Liver (tissue), 9 donors: ENCODE measurements around the gene GNAT2. TPM values are rescaled to one million over a fixed set of nuclear protein-coding genes. Genes with fewer than 3 reads are reported as not detected.

Experiments used
- DNase-seq: peaks from one replicate; pipeline ENCODE4 v3.0.0-alpha.2; 2017; ENCODE audit warnings: low spot score
- H3K27ac ChIP-seq, 2 donors: one replicate each; pipeline ENCODE4 v1.7.0; 2013; ENCODE audit warnings: inconsistent platforms in 2 of 2, low read length in 2 of 2, control low read depth in 1 of 2, low read depth in 1 of 2, mild to moderate bottlenecking in 1 of 2
- H3K27me3 ChIP-seq, 4 donors: one replicate each; pipeline versions ENCODE4 v1.6.1 to v1.7.0; 2013; ENCODE audit warnings: low read length in 3 of 4, inconsistent platforms in 1 of 4, mild to moderate bottlenecking in 1 of 4, moderate library complexity in 1 of 4; ENCODE audit not compliant: control insufficient read depth in 4 of 4, insufficient read depth in 4 of 4
- H3K36me3 ChIP-seq, 4 donors: one replicate each; pipeline versions ENCODE4 v1.6.1 to v1.7.0; 2013; ENCODE audit warnings: low read length in 3 of 4, mild to moderate bottlenecking in 3 of 4, low read depth in 1 of 4, moderate library complexity in 1 of 4; ENCODE audit not compliant: control insufficient read depth in 4 of 4, insufficient read depth in 3 of 4
- H3K4me1 ChIP-seq, 4 donors: one replicate each; pipeline versions ENCODE4 v1.6.1 to v1.7.0; 2013; ENCODE audit warnings: low read length in 3 of 4, mild to moderate bottlenecking in 3 of 4, moderate library complexity in 1 of 4; ENCODE audit not compliant: control insufficient read depth in 4 of 4, insufficient read depth in 4 of 4
- H3K4me3 ChIP-seq, 3 donors: one replicate each; pipeline versions ENCODE4 v1.6.1 to v1.7.0; 2013; ENCODE audit warnings: low read length in 3 of 3, control low read depth in 1 of 3, low read depth in 1 of 3, mild to moderate bottlenecking in 1 of 3
- H3K9ac ChIP-seq, 2 donors: one replicate each; pipeline ENCODE4 v1.7.0; 2013; ENCODE audit warnings: low read length in 2 of 2, mild to moderate bottlenecking in 2 of 2, moderate library complexity in 2 of 2, control low read depth in 1 of 2, low read depth in 1 of 2
- H3K9me3 ChIP-seq, 4 donors: one replicate each; pipeline versions ENCODE4 v1.6.1 to v1.7.0; 2013; ENCODE audit warnings: low read length in 3 of 4; ENCODE audit not compliant: control insufficient read depth in 4 of 4
- FOXA2 ChIP-seq: IDR thresholded peaks from 2 replicates; pipeline ENCODE4 v1.6.1; 2016; ENCODE audit warnings: antibody characterized with exemption
- GABPA ChIP-seq, 2 donors: IDR thresholded peaks in 1 of 2; conservative IDR thresholded peaks in 1 of 2; 2 replicates each; pipeline ENCODE4 v1.6.1; 2016; ENCODE audit warnings: antibody characterized with exemption in 2 of 2, mild to moderate bottlenecking in 1 of 2, moderate library complexity in 1 of 2
- HNF4G ChIP-seq: IDR thresholded peaks from 2 replicates; pipeline ENCODE4 v1.6.1; 2016; ENCODE audit warnings: antibody characterized with exemption
- JUND ChIP-seq, 2 donors: IDR thresholded peaks; 2 replicates each; pipeline ENCODE4 v1.6.1; 2016; ENCODE audit warnings: antibody characterized with exemption in 2 of 2
- NR2F2 ChIP-seq: IDR thresholded peaks from 2 replicates; pipeline ENCODE4 v1.6.1; 2016; ENCODE audit warnings: antibody characterized with exemption
- RAD21 ChIP-seq, 2 donors: IDR thresholded peaks; 2 replicates each; pipeline ENCODE4 v1.6.1; 2016; ENCODE audit warnings: antibody characterized with exemption in 2 of 2, mild to moderate bottlenecking in 2 of 2
- SP1 ChIP-seq: IDR thresholded peaks from 2 replicates; pipeline ENCODE4 v1.6.1; 2018; ENCODE audit warnings: antibody characterized with exemption, mild to moderate bottlenecking
- TAF1 ChIP-seq: conservative IDR thresholded peaks from 2 replicates; pipeline ENCODE4 v1.6.1; 2016; ENCODE audit warnings: antibody characterized with exemption, mild to moderate bottlenecking
- YY1 ChIP-seq: IDR thresholded peaks from 2 replicates; pipeline ENCODE4 v1.6.1; 2016; ENCODE audit warnings: antibody characterized with exemption, mild to moderate bottlenecking
- WGBS: extraction: QIAGEN DNeasy Blood & Tissue Kit; methylation state at CpG from one replicate; pipeline ENCODE4 v1.1.7; 2013; 5-methylcytosine and 5-hydroxymethylcytosine counted together
- polyA plus RNA-seq, 2 donors: library from polyadenylated mRNA; stranded (reverse) in 1 of 2; unstranded in 1 of 2; fragments of 200-250 nt in 1 of 2; fragments of >200 nt in 1 of 2; fragmentation: Nextera tagmentation in 1 of 2; extraction: Ambion mirVana in 1 of 2; gene quantifications; one replicate each; pipeline versions ENCODE4 v1.2.1 to v1.2.3, GENCODE V29; 2013 to 2015
- total RNA-seq, 2 donors: library from RNA; depleted of rRNA; stranded (reverse); fragments of >200 nt; gene quantifications; one replicate each; pipeline ENCODE4 v1.2.3, GENCODE V29; 2014
- TF ChIP-seq, protein P1 (sequence below): fragments of 150-350 bp; IDR thresholded peaks from 2 replicates; pipeline ENCODE4 v1.5.1; 2017; ENCODE audit warnings: improper control_type of control experiment, low read depth, low read length; ENCODE audit not compliant: missing input control
- TF ChIP-seq, protein P2 (sequence below): IDR thresholded peaks from 2 replicates; pipeline ENCODE4 v1.6.1; 2016; ENCODE audit warnings: antibody characterized with exemption
- TF ChIP-seq, protein P3 (sequence below): IDR thresholded peaks from 2 replicates; pipeline ENCODE4 v1.6.1; 2016; ENCODE audit warnings: antibody characterized with exemption
- donor health status: healthy.
- donor health status: healthy.
- donor health status: healthy.
- donor health status: healthy.
- donor health status: healthy.

GNAT2 gene
- total and polyA plus RNA-seq, 4 donors: 0.09 to 0.17 (median 0.17) TPM; not detected in 1

DNA sequence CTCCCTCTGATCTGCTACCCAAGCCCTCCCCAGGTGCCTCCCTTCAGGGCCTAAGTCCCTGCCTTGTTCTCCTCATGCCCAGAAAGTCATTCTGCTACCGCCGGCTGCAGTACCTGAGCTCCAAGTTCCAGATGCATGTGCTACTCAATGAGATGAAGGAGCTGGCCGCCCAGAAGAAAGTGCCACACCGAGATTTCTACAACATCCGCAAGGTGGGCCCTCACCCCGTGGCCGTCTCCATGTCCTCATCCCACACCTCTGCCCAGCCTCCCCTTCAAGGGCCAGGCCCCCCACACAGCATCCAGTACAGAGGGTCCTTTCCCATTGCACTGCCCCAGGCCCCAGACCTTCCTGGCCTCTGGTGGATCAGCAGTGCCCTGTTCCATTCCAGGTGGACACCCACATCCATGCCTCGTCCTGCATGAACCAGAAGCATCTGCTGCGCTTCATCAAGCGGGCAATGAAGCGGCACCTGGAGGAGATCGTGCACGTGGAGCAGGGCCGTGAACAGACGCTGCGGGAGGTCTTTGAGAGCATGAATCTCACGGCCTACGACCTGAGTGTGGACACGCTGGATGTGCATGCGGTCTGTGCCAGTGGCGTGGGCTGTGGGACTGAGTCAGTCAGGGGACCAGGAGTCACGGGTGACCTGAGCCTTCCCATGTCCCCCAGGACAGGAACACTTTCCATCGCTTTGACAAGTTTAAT is 8.4 kb upstream of the GNAT2 start:
- peaks cover 15 to 61% (median 26%) of the 10 kb centered on the region in 4 donors for H3K36me3 ChIP-seq
- DNase-seq: no peak
- H3K27me3 ChIP-seq: no peaks in the 10 kb centered on the region
- H3K27ac ChIP-seq: no peak overlapping the region
- H3K9me3 ChIP-seq: no peaks in the 10 kb centered on the region
- no peak overlapping the region for H3K4me3 ChIP-seq
- peaks cover 0 to 16% (median 10%) of the 10 kb centered on the region in 4 donors for H3K4me1 ChIP-seq
- no peak overlapping the region for H3K9ac ChIP-seq
- TF ChIP-seq, protein P1, sequence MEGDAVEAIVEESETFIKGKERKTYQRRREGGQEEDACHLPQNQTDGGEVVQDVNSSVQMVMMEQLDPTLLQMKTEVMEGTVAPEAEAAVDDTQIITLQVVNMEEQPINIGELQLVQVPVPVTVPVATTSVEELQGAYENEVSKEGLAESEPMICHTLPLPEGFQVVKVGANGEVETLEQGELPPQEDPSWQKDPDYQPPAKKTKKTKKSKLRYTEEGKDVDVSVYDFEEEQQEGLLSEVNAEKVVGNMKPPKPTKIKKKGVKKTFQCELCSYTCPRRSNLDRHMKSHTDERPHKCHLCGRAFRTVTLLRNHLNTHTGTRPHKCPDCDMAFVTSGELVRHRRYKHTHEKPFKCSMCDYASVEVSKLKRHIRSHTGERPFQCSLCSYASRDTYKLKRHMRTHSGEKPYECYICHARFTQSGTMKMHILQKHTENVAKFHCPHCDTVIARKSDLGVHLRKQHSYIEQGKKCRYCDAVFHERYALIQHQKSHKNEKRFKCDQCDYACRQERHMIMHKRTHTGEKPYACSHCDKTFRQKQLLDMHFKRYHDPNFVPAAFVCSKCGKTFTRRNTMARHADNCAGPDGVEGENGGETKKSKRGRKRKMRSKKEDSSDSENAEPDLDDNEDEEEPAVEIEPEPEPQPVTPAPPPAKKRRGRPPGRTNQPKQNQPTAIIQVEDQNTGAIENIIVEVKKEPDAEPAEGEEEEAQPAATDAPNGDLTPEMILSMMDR: no peak
- TF ChIP-seq RAD21 (IDR thresholded peaks at IDR 0.05) (no peak), YY1 (no peak), GABPA (IDR thresholded peaks at IDR 0.05 in 1 of 2, conservative IDR thresholded peaks at IDR 0.05 in 1 of 2) (no peak)
- WGBS: 95% methylated on average over 23 of the region's 23 CpGs

DNA sequence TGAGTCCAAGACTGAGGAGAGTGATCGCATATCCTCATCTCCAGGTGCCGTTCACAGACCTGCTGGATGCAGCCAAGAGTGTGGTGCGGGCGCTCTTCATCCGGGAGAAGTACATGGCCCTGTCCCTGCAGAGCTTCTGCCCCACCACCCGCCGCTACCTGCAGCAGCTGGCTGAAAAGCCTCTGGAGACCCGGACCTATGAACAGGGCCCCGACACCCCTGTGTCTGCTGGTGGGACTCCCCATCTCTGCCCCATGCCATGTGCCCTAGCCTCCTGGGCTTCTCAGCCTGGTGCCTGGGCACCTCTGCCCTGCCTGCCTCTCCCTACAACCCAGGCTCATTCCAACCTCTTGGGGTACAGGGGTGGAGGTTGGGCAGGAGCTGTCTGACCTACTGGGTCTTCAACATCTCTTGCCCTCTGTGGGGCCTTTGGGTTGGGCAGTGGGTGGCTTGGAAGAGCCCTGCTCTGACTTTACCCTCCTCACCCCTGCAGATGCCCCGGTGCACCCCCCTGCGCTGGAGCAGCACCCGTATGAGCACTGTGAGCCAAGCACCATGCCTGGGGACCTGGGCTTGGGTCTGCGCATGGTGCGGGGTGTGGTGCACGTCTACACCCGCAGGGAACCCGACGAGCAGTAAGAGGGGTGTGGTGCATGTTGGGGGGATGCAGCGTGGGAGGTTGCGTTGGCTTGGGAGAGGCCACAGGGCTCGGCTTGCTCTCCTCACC is 7.4 kb upstream of the GNAT2 start:
- Histone ChIP-seq H3K9me3 (no peaks in the 10 kb centered on the region), H3K27ac (no peak overlapping the region), H3K36me3 (peaks cover 12 to 58% (median 26%) of the 10 kb centered on the region in 4 donors), H3K4me3 (no peak overlapping the region), H3K4me1 (peaks cover 2 to 26% (median 20%) of the 10 kb centered on the region in 4 donors), H3K27me3 (no peaks in the 10 kb centered on the region), H3K9ac (no peak overlapping the region)
- no peak for DNase-seq
- no peak for TF ChIP-seq TAF1
- TF ChIP-seq HNF4G: no peak
- TF ChIP-seq JUND (IDR thresholded peaks at IDR 0.05): no peak
- TF ChIP-seq, protein P2, sequence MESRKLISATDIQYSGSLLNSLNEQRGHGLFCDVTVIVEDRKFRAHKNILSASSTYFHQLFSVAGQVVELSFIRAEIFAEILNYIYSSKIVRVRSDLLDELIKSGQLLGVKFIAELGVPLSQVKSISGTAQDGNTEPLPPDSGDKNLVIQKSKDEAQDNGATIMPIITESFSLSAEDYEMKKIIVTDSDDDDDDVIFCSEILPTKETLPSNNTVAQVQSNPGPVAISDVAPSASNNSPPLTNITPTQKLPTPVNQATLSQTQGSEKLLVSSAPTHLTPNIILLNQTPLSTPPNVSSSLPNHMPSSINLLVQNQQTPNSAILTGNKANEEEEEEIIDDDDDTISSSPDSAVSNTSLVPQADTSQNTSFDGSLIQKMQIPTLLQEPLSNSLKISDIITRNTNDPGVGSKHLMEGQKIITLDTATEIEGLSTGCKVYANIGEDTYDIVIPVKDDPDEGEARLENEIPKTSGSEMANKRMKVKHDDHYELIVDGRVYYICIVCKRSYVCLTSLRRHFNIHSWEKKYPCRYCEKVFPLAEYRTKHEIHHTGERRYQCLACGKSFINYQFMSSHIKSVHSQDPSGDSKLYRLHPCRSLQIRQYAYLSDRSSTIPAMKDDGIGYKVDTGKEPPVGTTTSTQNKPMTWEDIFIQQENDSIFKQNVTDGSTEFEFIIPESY: no peak
- TF ChIP-seq, protein P1: no peak
- TF ChIP-seq, protein P3, sequence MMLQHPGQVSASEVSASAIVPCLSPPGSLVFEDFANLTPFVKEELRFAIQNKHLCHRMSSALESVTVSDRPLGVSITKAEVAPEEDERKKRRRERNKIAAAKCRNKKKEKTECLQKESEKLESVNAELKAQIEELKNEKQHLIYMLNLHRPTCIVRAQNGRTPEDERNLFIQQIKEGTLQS: no peak
- no peak for TF ChIP-seq NR2F2
- TF ChIP-seq FOXA2: no peak
- TF ChIP-seq GABPA (IDR thresholded peaks at IDR 0.05 in 1 of 2, conservative IDR thresholded peaks at IDR 0.05 in 1 of 2): no peak
- TF ChIP-seq SP1: no peak
- TF ChIP-seq RAD21 (IDR thresholded peaks at IDR 0.05): no peak
- 97% methylated on average over 21 of the region's 21 CpGs for WGBS
